GM18907 (cell line): Measurements from ENCODE around the gene S100A14.

Experiments used
- ATAC-seq: cut with Tn5 transposase; IDR thresholded peaks from one replicate; pipeline ENCODE4 v1.9.1; 2021; ENCODE audit warnings: mild to moderate bottlenecking, moderate library complexity; ENCODE audit not compliant: unreplicated experiment

S100A14 gene

GRCh38 chr1:153616917-153617311 lies 789 bp upstream of the S100A14 start:
- ATAC-seq, result no peak

- no peak for ATAC-seq
These were observed 719 bp downstream of the S100A14 start for GRCh38 chr1:153615406-153615805.

- no peak for ATAC-seq
These were observed 1.2 kb downstream of the S100A14 start for GRCh38 chr1:153614906-153615305.

GRCh38 chr1:153614189-153614900 lies 1.8 kb downstream of the S100A14 start:
- no peak for ATAC-seq

GRCh38 chr1:153613406-153613805 lies 2.7 kb downstream of the S100A14 start:
- ATAC-seq, result no peak

- ATAC-seq, result no peak
These were observed 3.3 kb downstream of the S100A14 start, which contains the start of gene S100A16 for GRCh38 chr1:153612755-153613331. S100A16 (minus strand) TSS chr1:153613137; CDS start chr1:153608151, 4,986 bp downstream.

GRCh38 chr1:153612111-153612754 lies 3.9 kb downstream of the S100A14 start:
- ATAC-seq, result no peak

GRCh38 chr1:153611356-153611755 lies 4.8 kb downstream of the S100A14 start:
- ATAC-seq, result no peak

GRCh38 chr1:153610811-153611301 lies 5.3 kb downstream of the S100A14 start:
- no peak for ATAC-seq

- ATAC-seq, result no peak
These were observed 5.8 kb downstream of the S100A14 start for GRCh38 chr1:153610334-153610733.

- no peak for ATAC-seq
These were observed 6.6 kb downstream of the S100A14 start for GRCh38 chr1:153609585-153609907.

GRCh38 chr1:153608742-153609584 lies 7.2 kb downstream of the S100A14 start:
- no peak for ATAC-seq

- ATAC-seq, result no peak
These were observed 7.9 kb downstream of the S100A14 start for GRCh38 chr1:153608089-153608682.

- ATAC-seq, result no peak
These were observed 8.7 kb downstream of the S100A14 start for GRCh38 chr1:153607381-153607780.

- ATAC-seq, result no peak
These were observed 9.9 kb downstream of the S100A14 start for GRCh38 chr1:153606194-153606593.

GRCh38 chr1:153602749-153603148 lies 13.4 kb downstream of the S100A14 start:
- no peak for ATAC-seq

- no peak for ATAC-seq
These were observed 16.3 kb downstream of the S100A14 start for GRCh38 chr1:153599847-153600246.

GRCh38 chr1:153598309-153599172 lies 17.6 kb downstream of the S100A14 start:
- ATAC-seq, result peak; percentile 97

- no peak for ATAC-seq
These were observed 18.9 kb downstream of the S100A14 start for GRCh38 chr1:153597206-153597605.

- ATAC-seq, result no peak
These were observed 23.4 kb downstream of the S100A14 start for GRCh38 chr1:153592748-153593147.
